NCI-H2081 (cell line): ENCODE results near the gene RGS16.
"Not testable (repeated sequence)": the region's sequence is repeated elsewhere in the genome, so short reads cannot be mapped to it uniquely, and the experiment has no call there.

ENCODE experiments used
- DNase-seq, 2 experiments: peaks; one replicate each; lab custom pipeline; 2025; lab: John Stamatoyannopoulos, UW

RGS16 gene

GRCh38 chr1:182604175-182605164 lies at the start of gene RGS16:
Gene RGS16 (minus strand): TSS chr1:182604389. CDS start chr1:182604259, 130 bp downstream.
- peak; percentile 96 for DNase-seq

- DNase-seq: no peak
Observed at GRCh38 chr1:182653986-182654385, 49.8 kb upstream of the RGS16 start.

- no peak for DNase-seq
Observed at GRCh38 chr1:182652933-182653332, 48.7 kb upstream of the RGS16 start.

GRCh38 chr1:182651339-182651724 lies 47.1 kb upstream of the RGS16 start:
- DNase-seq: no peak

- DNase-seq: no peak
Observed at GRCh38 chr1:182650678-182651338, 46.6 kb upstream of the RGS16 start.

- DNase-seq: no peak
Observed at GRCh38 chr1:182649041-182649440, 44.9 kb upstream of the RGS16 start.

- no peak for DNase-seq
Observed at GRCh38 chr1:182646739-182647138, 42.5 kb upstream of the RGS16 start.

- DNase-seq: no peak
Observed at GRCh38 chr1:182644886-182645285, 40.7 kb upstream of the RGS16 start.

- no peak for DNase-seq
Observed at GRCh38 chr1:182643699-182644098, 39.5 kb upstream of the RGS16 start.

GRCh38 chr1:182642461-182642860 lies 38.3 kb upstream of the RGS16 start:
- no peak for DNase-seq

GRCh38 chr1:182641561-182641960 lies 37.4 kb upstream of the RGS16 start:
- DNase-seq: no peak

GRCh38 chr1:182639330-182639729 lies 35.1 kb upstream of the RGS16 start:
- no peak for DNase-seq

- no peak for DNase-seq
Observed at GRCh38 chr1:182637769-182638168, 33.6 kb upstream of the RGS16 start.

GRCh38 chr1:182635871-182636270 lies 31.7 kb upstream of the RGS16 start:
- no peak for DNase-seq

GRCh38 chr1:182634306-182635072 lies 30.3 kb upstream of the RGS16 start:
- peak; percentile 26 to 48 for DNase-seq

GRCh38 chr1:182633657-182634281 lies 29.6 kb upstream of the RGS16 start:
- DNase-seq: peak; percentile 88 to 96

GRCh38 chr1:182633031-182633430 lies 28.8 kb upstream of the RGS16 start:
- no peak for DNase-seq

GRCh38 chr1:182632441-182632857 lies 28.3 kb upstream of the RGS16 start:
- DNase-seq: not testable (repeated sequence)

GRCh38 chr1:182631954-182632353 lies 27.8 kb upstream of the RGS16 start:
- no peak for DNase-seq

- no peak for DNase-seq
Observed at GRCh38 chr1:182631053-182631677, 27.0 kb upstream of the RGS16 start.

GRCh38 chr1:182630586-182630985 lies 26.4 kb upstream of the RGS16 start:
- no peak for DNase-seq
